ENCODE data around the gene STON2.

STON2 gene

GRCh38 chr14:81406863-81407262 is 6.7 kb upstream of the STON2 start:
- DNase-seq (ENCODE audit: insufficient read length, low spot score) (no peak), FAIRE-seq (no peak)
- TF ChIP-seq, protein P1, sequence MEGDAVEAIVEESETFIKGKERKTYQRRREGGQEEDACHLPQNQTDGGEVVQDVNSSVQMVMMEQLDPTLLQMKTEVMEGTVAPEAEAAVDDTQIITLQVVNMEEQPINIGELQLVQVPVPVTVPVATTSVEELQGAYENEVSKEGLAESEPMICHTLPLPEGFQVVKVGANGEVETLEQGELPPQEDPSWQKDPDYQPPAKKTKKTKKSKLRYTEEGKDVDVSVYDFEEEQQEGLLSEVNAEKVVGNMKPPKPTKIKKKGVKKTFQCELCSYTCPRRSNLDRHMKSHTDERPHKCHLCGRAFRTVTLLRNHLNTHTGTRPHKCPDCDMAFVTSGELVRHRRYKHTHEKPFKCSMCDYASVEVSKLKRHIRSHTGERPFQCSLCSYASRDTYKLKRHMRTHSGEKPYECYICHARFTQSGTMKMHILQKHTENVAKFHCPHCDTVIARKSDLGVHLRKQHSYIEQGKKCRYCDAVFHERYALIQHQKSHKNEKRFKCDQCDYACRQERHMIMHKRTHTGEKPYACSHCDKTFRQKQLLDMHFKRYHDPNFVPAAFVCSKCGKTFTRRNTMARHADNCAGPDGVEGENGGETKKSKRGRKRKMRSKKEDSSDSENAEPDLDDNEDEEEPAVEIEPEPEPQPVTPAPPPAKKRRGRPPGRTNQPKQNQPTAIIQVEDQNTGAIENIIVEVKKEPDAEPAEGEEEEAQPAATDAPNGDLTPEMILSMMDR (IDR thresholded peaks at IDR 0.05; ENCODE audit: insufficient read depth, missing control alignments), result no peak

DNA sequence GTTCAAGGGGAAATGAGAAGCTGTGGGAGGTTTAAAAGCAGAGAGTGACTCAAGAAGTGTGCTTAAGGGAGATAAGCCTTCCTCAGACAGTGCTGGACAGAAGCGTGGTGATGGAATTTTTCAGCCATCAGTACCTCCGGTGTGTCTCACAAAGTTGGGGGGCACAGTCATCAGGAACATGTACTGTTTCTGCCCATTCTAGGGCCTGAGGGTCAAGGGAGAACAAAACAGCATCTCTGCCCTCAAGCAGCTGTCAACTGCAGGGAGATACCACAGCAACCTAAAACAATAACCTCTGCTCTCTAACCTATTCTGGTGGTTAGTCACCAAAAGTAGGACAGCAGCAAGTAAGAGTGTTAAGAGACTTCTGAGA is 2.0 kb upstream of the STON2 start:
- no peak for DNase-seq (ENCODE audit: insufficient read length, low spot score)
- no peak for FAIRE-seq
- TF ChIP-seq, protein P1 (IDR thresholded peaks at IDR 0.05; ENCODE audit: insufficient read depth, missing control alignments), result no peak

DNA sequence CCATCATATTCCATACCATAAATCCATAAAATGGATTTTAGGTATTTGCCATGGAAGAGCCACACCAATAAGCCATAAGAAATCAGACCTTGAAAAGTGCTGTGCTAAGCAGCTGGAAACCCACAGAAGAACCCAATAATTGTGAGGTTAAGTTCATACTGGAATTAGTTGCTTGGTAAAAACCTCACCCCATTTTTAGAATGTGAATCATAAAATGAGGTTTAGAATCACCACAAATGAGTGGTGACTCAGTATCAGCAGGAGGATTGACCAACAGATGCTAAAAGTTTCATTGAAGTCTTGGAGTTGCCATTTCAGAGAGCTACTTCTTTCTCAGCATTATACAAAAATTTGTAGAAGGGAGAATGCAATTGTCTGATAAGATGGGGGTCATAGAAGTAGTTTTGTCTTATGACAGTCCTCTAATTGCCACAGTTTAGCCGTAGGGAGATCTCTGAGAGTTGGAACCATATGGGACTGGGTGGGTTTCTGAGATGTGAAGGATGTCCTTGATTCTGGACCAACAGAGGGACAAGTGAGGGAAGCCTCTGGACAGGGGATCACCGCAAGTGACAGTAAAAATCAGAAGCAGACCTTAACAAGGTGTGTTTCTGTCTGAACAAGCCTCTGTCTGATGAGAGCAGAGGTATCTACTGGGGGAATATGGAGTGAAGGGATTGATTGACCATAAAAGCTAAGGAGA is 1.4 kb upstream of the STON2 start:
- no peak for DNase-seq (ENCODE audit: insufficient read length, low spot score)
- no peak for FAIRE-seq
- TF ChIP-seq, protein P1 (IDR thresholded peaks at IDR 0.05; ENCODE audit: insufficient read depth, missing control alignments), result no peak

- no peak for DNase-seq (ENCODE audit: insufficient read length, low spot score)
- FAIRE-seq, result no peak
- TF ChIP-seq, protein P1 (IDR thresholded peaks at IDR 0.05; ENCODE audit: insufficient read depth, missing control alignments), result no peak
Measured at GRCh38 chr14:81400852-81401251, 728 bp upstream of the STON2 start.

- TF ChIP-seq, protein P1 (IDR thresholded peaks at IDR 0.05; ENCODE audit: insufficient read depth, missing control alignments), result no peak
- DNase-seq (ENCODE audit: insufficient read length, low spot score) (no peak), FAIRE-seq (no peak)
Measured at GRCh38 chr14:81398196-81398891, 1.8 kb downstream of the STON2 start.

DNA sequence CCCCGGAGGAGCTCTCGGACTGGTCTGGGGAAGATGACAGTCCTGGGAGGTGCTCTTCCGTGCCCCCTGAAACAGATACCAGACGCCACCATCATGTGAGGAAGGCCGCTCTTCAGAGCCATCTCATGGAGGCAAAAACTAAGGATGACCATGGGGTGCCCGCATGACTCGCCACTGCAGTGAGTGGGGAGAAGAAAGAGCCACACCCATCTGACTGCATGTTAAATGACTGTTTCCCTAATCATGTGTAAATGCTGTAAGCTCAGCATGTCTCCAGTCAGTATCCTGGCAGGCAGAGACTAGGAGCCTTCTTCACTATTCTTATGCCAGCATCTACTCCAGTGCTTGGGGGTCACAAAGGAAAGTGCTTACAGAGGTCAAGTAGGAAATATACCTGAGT is 4.0 kb downstream of the STON2 start:
- TF ChIP-seq, protein P1 (IDR thresholded peaks at IDR 0.05; ENCODE audit: insufficient read depth, missing control alignments), result no peak
- FAIRE-seq (no peak), DNase-seq (ENCODE audit: insufficient read length, low spot score) (no peak)

- no peak for FAIRE-seq
- TF ChIP-seq, protein P1 (IDR thresholded peaks at IDR 0.05; ENCODE audit: insufficient read depth, missing control alignments), result no peak
- no peak for DNase-seq (ENCODE audit: insufficient read length, low spot score)
Measured at GRCh38 chr14:81394739-81395138, 5.4 kb downstream of the STON2 start.

All from D721Med (cell line).